ENCODE measurements around the gene FIGN. TPM values are rescaled to one million over a fixed set of nuclear protein-coding genes. Genes with fewer than 3 reads are reported as not detected.

The FIGN gene
- polyA plus RNA-seq, 1 experiment, result 2.2 TPM

GRCh38 chr2:163594497-163594896, 141.3 kb downstream of the FIGN start:
- POLR2A ChIA-PET, result no interaction called here
- Histone ChIP-seq H3K4me3 (ENCODE audit: low read depth, low read length) (no peak overlapping the region), H3K27ac (ENCODE audit: low read depth, low read length) (no peak overlapping the region), H3K27me3 (ENCODE audit: control insufficient read depth, insufficient read depth, low read length) (no peaks in the 10 kb centered on the region), H3K9me3 (ENCODE audit: control insufficient read depth, insufficient read depth, low read length) (no peaks in the 10 kb centered on the region)
- no peak for TF ChIP-seq CTCF (IDR thresholded peaks at IDR 0.05; ENCODE audit: low read depth, low read length)
- CTCF ChIA-PET, result no interaction called here
- DNase-seq (ENCODE audit: low read depth, low spot score), result no peak

GRCh38 chr2:163593982-163594381, 141.8 kb downstream of the FIGN start:
- no peak overlapping the region for H3K4me3 ChIP-seq (ENCODE audit: low read depth, low read length)
- no peak overlapping the region for H3K27ac ChIP-seq (ENCODE audit: low read depth, low read length)
- no peaks in the 10 kb centered on the region for H3K27me3 ChIP-seq (ENCODE audit: control insufficient read depth, insufficient read depth, low read length)
- no peak for TF ChIP-seq CTCF (IDR thresholded peaks at IDR 0.05; ENCODE audit: low read depth, low read length)
- ChIA-PET CTCF (interaction anchor here (0.6 kb wide), 1 partner anchor 418 kb away, joined by 5 read pairs; no protein-coding TSS in a partner anchor), POLR2A (no interaction called here)
- no peak for DNase-seq (ENCODE audit: low read depth, low spot score)
- H3K9me3 ChIP-seq (ENCODE audit: control insufficient read depth, insufficient read depth, low read length), result no peaks in the 10 kb centered on the region

- ChIA-PET POLR2A (no interaction called here), CTCF (no interaction called here)
Observed at GRCh38 chr2:163592954-163593622, 142.7 kb downstream of the FIGN start.

GRCh38 chr2:163591461-163591860, 144.3 kb downstream of the FIGN start:
- TF ChIP-seq CTCF (IDR thresholded peaks at IDR 0.05; ENCODE audit: low read depth, low read length), result no peak
- CTCF ChIA-PET, result no interaction called here
- no peak overlapping the region for H3K27ac ChIP-seq (ENCODE audit: low read depth, low read length)

More at GRCh38 chr2:163592954-163593622, 142.7 kb downstream of the FIGN start:
- TF ChIP-seq CTCF (IDR thresholded peaks at IDR 0.05; ENCODE audit: low read depth, low read length), result no peak
- H3K4me3 ChIP-seq (ENCODE audit: low read depth, low read length), result no peak overlapping the region
- no peaks in the 10 kb centered on the region for H3K9me3 ChIP-seq (ENCODE audit: control insufficient read depth, insufficient read depth, low read length)
- no peak for DNase-seq (ENCODE audit: low read depth, low spot score)
- no peaks in the 10 kb centered on the region for H3K27me3 ChIP-seq (ENCODE audit: control insufficient read depth, insufficient read depth, low read length)
- no peak overlapping the region for H3K27ac ChIP-seq (ENCODE audit: low read depth, low read length)

DNA sequence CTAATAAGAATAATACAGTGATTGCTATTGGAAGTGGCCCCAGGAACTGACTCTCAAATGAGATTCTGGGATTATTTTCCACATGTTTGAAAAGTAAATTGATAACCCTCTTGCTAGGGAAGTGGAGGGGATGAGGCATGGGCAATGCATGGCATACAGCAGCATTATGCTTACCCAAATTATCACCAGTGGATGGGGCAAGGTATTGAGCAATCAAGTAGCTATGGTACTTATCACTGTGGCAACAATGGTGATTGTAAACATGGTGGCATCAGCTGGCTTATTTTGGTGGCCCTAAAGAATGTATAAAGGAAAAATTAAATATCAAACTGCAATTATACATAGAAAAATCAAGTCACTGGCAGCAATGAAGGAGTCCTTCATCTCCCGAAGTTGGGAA, 155.1 kb downstream of the FIGN start:
- CTCF ChIA-PET, result no interaction called here
- Histone ChIP-seq H3K4me3 (ENCODE audit: low read depth, low read length) (no peak overlapping the region), H3K9me3 (ENCODE audit: control insufficient read depth, insufficient read depth, low read length) (no peaks in the 10 kb centered on the region), H3K27ac (ENCODE audit: low read depth, low read length) (no peak overlapping the region), H3K27me3 (ENCODE audit: control insufficient read depth, insufficient read depth, low read length) (no peaks in the 10 kb centered on the region)
- TF ChIP-seq CTCF (IDR thresholded peaks at IDR 0.05; ENCODE audit: low read depth, low read length), result no peak
- DNase-seq (ENCODE audit: low read depth, low spot score), result no peak
- POLR2A ChIA-PET, result no interaction called here

More at GRCh38 chr2:163591461-163591860, 144.3 kb downstream of the FIGN start:
- no peak for DNase-seq (ENCODE audit: low read depth, low spot score)
- Histone ChIP-seq H3K27me3 (ENCODE audit: control insufficient read depth, insufficient read depth, low read length) (no peaks in the 10 kb centered on the region), H3K4me3 (ENCODE audit: low read depth, low read length) (no peak overlapping the region), H3K9me3 (ENCODE audit: control insufficient read depth, insufficient read depth, low read length) (no peaks in the 10 kb centered on the region)
- POLR2A ChIA-PET, result no interaction called here
